NT2/D1 (cell line): ENCODE data around the gene H19.

ENCODE experiments used
- DNase-seq: peaks from one replicate; pipeline ENCODE4 v3.0.0-alpha.2; 2011; ENCODE audit warnings: low read depth, low spot score
- H3K27me3 ChIP-seq: 2 replicates; pipeline ENCODE4 v1.6.0; 2011; ENCODE audit warnings: mild to moderate bottlenecking; ENCODE audit not compliant: insufficient read length, insufficient read depth
- H3K36me3 ChIP-seq: 2 replicates; pipeline ENCODE4 v1.6.1; 2011; ENCODE audit warnings: mild to moderate bottlenecking, low read length, mixed read lengths; ENCODE audit not compliant: insufficient read depth, insufficient read length
- H3K4me1 ChIP-seq: 2 replicates; pipeline ENCODE4 v1.5.1; 2011; ENCODE audit not compliant: insufficient read depth, insufficient read length
- H3K4me3 ChIP-seq: 2 replicates; pipeline ENCODE4 v1.5.1; 2011; ENCODE audit warnings: low read depth; ENCODE audit not compliant: insufficient read length
- H3K9ac ChIP-seq: 2 replicates; pipeline ENCODE4 v1.6.0; 2011; ENCODE audit warnings: low read depth; ENCODE audit not compliant: insufficient read length
- H3K9me3 ChIP-seq: 2 replicates; pipeline ENCODE4 v1.5.1; 2011; ENCODE audit warnings: mild to moderate bottlenecking, low read length; ENCODE audit not compliant: insufficient read depth
- SUZ12 ChIP-seq: IDR thresholded peaks from 2 replicates; pipeline ENCODE4 v1.6.1; 2011; ENCODE audit not compliant: insufficient read length, insufficient read depth; ENCODE audit errors: extremely low read depth
- YY1 ChIP-seq: IDR thresholded peaks from 2 replicates; pipeline ENCODE4 v1.6.1; 2011; ENCODE audit not compliant: insufficient read length, insufficient read depth
- ZNF274 ChIP-seq: IDR thresholded peaks from 2 replicates; pipeline ENCODE4 v1.6.1; 2011; ENCODE audit warnings: mild to moderate bottlenecking, low read depth, low read length

The H19 gene

GRCh38 chr11:1997755-1998154, at the start of gene H19:
TSS of gene H19 (minus strand) at chr11:1997842.
- H3K9me3 ChIP-seq = no peaks in the 10 kb centered on the region
- no peak within 1 kb of the TSS for H3K4me3 ChIP-seq
- H3K27me3 ChIP-seq = no peaks in the 10 kb centered on the region
- H3K9ac ChIP-seq = no peak within 1 kb of the TSS
- no peaks in the 10 kb centered on the region for H3K4me1 ChIP-seq
- H3K36me3 ChIP-seq = no peaks in the 10 kb centered on the region
- no peak for DNase-seq
- TF ChIP-seq ZNF274 (no peak), YY1 (no peak), SUZ12 (no peak)

GRCh38 chr11:2041963-2042362, 44.3 kb upstream of the H19 start:
- no peak for TF ChIP-seq YY1
- TF ChIP-seq SUZ12 = no peak
- TF ChIP-seq ZNF274 = no peak

GRCh38 chr11:2041153-2041552, 43.5 kb upstream of the H19 start:
- Histone ChIP-seq H3K36me3 (no peaks in the 10 kb centered on the region), H3K4me3 (no peak overlapping the region), H3K27me3 (peaks cover 35% of the 10 kb centered on the region), H3K4me1 (no peaks in the 10 kb centered on the region), H3K9ac (no peak overlapping the region), H3K9me3 (no peaks in the 10 kb centered on the region)
- DNase-seq = no peak
- TF ChIP-seq SUZ12 (no peak), YY1 (no peak), ZNF274 (no peak)

More at GRCh38 chr11:2041963-2042362, 44.3 kb upstream of the H19 start:
- Histone ChIP-seq H3K36me3 (no peaks in the 10 kb centered on the region), H3K9me3 (no peaks in the 10 kb centered on the region), H3K27me3 (peaks cover 43% of the 10 kb centered on the region), H3K9ac (no peak overlapping the region), H3K4me3 (no peak overlapping the region), H3K4me1 (no peaks in the 10 kb centered on the region)
- DNase-seq = no peak

GRCh38 chr11:2039198-2039759, 41.6 kb upstream of the H19 start:
- no peak for DNase-seq
- Histone ChIP-seq H3K4me3 (no peak overlapping the region), H3K9ac (no peak overlapping the region)

GRCh38 chr11:2036863-2037486, 39.3 kb upstream of the H19 start:
- Histone ChIP-seq H3K9ac (no peak overlapping the region), H3K4me1 (no peaks in the 10 kb centered on the region), H3K9me3 (no peaks in the 10 kb centered on the region), H3K4me3 (no peak overlapping the region), H3K27me3 (peaks cover 3% of the 10 kb centered on the region), H3K36me3 (no peaks in the 10 kb centered on the region)
- no peak for DNase-seq
- TF ChIP-seq SUZ12 (no peak), ZNF274 (no peak), YY1 (no peak)

More at GRCh38 chr11:2039198-2039759, 41.6 kb upstream of the H19 start:
- H3K4me1 ChIP-seq = no peaks in the 10 kb centered on the region
- no peaks in the 10 kb centered on the region for H3K36me3 ChIP-seq
- TF ChIP-seq ZNF274 (no peak), SUZ12 (no peak), YY1 (no peak)
- peaks cover 17% of the 10 kb centered on the region for H3K27me3 ChIP-seq
- no peaks in the 10 kb centered on the region for H3K9me3 ChIP-seq

- Histone ChIP-seq H3K4me1 (no peaks in the 10 kb centered on the region), H3K36me3 (no peaks in the 10 kb centered on the region), H3K9me3 (no peaks in the 10 kb centered on the region), H3K9ac (no peak overlapping the region), H3K4me3 (no peak overlapping the region), H3K27me3 (no peaks in the 10 kb centered on the region)
- DNase-seq = no peak
- TF ChIP-seq ZNF274 = no peak
- no peak for TF ChIP-seq SUZ12
- TF ChIP-seq YY1 = no peak
Observed at GRCh38 chr11:2035382-2035781, 37.7 kb upstream of the H19 start.

- DNase-seq = no peak
- TF ChIP-seq ZNF274 = no peak
- TF ChIP-seq YY1 = no peak
- TF ChIP-seq SUZ12 = no peak
- H3K9ac ChIP-seq = no peak overlapping the region
Observed at GRCh38 chr11:2031058-2031457, 33.4 kb upstream of the H19 start.

GRCh38 chr11:2027708-2028107, 30.1 kb upstream of the H19 start:
- H3K9me3 ChIP-seq = no peaks in the 10 kb centered on the region

More at GRCh38 chr11:2031058-2031457, 33.4 kb upstream of the H19 start:
- no peaks in the 10 kb centered on the region for H3K36me3 ChIP-seq
- H3K9me3 ChIP-seq = no peaks in the 10 kb centered on the region
- H3K4me3 ChIP-seq = no peak overlapping the region
- no peaks in the 10 kb centered on the region for H3K27me3 ChIP-seq
- no peaks in the 10 kb centered on the region for H3K4me1 ChIP-seq

More at GRCh38 chr11:2027708-2028107, 30.1 kb upstream of the H19 start:
- no peaks in the 10 kb centered on the region for H3K4me1 ChIP-seq
- no peaks in the 10 kb centered on the region for H3K36me3 ChIP-seq
- no peak overlapping the region for H3K4me3 ChIP-seq
- TF ChIP-seq YY1 (no peak), SUZ12 (no peak), ZNF274 (no peak)
- H3K9ac ChIP-seq = no peak overlapping the region
- no peaks in the 10 kb centered on the region for H3K27me3 ChIP-seq
- DNase-seq = no peak
